HG03280 (cell line): ENCODE results near the gene NECTIN1.

Experiments
- ATAC-seq: cut with Tn5 transposase; IDR thresholded peaks from one replicate; pipeline ENCODE4 v1.9.1; 2021; ENCODE audit warnings: mild to moderate bottlenecking, moderate library complexity; ENCODE audit not compliant: unreplicated experiment

NECTIN1 gene

GRCh38 chr11:119696378-119697222 lies 32.4 kb downstream of the NECTIN1 start:
- ATAC-seq = no peak

DNA sequence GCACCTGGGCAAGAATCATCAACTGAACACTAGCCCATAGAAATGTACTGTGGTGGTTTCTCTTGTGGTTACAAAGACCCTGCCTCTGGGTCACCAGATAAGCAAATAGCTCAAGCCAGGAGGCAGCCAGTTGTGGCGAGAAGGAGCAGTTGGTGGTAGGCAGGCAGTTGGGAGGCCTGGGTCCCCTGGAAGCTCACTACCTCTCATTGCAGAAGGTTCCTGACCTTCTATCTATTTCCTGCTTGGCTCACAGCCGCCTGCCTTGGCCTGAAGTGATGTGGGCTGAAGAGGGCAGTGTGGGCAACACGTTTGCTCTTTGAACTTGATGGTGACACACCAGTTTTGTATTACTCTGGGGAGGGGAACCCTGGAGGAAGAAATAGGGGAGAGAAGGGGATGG lies 34.7 kb downstream of the NECTIN1 start:
- ATAC-seq = no peak

GRCh38 chr11:119693253-119693815 lies 35.7 kb downstream of the NECTIN1 start:
- ATAC-seq = no peak

DNA sequence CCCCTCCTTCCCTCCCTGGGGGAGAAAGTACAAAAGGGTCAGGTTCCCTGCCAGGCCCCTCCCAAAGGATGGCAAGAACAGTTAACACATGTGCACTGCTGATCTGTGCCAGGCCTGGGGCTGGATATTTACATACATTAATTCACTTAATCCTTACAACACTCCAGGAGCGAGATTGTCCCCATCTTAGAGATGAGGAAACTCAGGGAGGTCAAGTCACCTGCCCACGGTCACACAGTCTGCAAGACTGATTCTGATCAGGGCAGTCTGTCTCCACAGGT lies 36.5 kb downstream of the NECTIN1 start:
- ATAC-seq = no peak

GRCh38 chr11:119691701-119692539 lies 37.1 kb downstream of the NECTIN1 start:
- ATAC-seq = no peak

- no peak for ATAC-seq
Measured at GRCh38 chr11:119691020-119691666, 37.9 kb downstream of the NECTIN1 start.

DNA sequence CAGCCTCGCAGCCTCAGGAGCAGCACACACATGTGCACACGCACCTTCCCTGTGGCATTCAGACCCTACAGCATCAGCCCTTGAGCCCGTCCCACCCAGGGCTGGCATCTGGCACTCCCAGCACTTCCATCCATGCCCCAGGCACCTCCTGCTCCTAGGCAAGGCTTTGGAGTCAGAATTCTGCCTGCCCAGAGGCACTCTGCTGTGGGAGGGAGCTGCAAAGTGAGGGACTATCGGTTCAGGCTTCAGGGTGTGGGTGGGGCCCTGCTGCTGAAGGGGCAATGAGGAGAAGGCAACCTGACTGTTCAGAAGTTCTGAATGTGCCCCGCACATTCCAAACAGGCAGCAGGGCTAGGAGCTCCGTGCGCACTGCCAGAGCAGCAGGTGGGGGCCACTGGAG lies 39.7 kb downstream of the NECTIN1 start:
- ATAC-seq = no peak

DNA sequence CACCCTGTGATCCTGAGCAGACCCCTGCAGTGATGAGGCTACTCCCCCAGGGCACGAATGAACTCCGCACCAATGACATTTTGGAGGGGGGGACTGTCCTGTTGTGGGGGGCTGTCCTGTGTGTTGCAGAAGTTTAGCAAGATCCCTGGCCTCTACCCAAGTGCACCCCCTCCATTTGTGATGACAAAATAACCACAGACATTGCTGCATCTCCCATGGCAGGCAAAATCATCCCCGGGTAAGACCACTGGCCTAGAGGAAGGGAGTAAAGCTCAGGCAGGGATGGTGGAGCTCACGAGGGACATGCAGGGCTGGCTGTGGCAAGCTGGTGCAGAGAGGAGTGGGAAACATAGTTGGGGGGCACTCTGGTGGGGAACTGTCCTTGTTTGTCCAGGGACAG lies 40.6 kb downstream of the NECTIN1 start:
- ATAC-seq = no peak

DNA sequence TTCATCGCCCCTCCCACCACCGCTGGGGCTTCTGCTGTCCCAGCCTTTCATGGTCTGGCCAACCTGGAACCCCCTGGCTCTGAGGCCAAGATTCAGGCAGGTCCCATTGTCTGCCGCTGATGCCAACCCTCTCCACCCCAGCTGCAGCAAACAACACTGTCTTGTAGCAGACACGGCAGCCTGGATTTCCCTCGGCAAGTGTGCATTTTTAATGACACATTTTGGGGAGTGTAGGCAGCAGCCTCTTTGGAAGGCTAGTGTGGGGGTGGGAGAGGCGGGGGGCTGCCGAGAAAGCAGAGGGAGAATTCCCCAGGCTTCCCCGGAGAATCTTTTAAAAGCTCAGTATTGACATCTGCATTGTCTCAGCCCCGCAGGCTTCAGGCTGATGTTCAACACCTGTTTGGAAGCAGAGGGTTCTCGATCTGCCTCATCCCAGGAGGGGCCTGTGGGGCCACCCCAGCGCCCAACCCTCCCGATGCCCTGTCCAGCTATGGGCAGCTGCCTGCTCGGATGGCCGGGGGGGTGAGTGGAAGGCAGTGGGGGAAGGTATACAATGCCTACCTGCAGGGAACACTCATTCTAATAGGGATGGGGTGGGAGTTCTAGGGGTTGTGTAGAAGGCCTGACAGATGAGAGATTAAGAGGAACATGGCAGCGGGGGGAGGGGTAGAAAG lies 41.5 kb downstream of the NECTIN1 start:
- ATAC-seq = no peak

DNA sequence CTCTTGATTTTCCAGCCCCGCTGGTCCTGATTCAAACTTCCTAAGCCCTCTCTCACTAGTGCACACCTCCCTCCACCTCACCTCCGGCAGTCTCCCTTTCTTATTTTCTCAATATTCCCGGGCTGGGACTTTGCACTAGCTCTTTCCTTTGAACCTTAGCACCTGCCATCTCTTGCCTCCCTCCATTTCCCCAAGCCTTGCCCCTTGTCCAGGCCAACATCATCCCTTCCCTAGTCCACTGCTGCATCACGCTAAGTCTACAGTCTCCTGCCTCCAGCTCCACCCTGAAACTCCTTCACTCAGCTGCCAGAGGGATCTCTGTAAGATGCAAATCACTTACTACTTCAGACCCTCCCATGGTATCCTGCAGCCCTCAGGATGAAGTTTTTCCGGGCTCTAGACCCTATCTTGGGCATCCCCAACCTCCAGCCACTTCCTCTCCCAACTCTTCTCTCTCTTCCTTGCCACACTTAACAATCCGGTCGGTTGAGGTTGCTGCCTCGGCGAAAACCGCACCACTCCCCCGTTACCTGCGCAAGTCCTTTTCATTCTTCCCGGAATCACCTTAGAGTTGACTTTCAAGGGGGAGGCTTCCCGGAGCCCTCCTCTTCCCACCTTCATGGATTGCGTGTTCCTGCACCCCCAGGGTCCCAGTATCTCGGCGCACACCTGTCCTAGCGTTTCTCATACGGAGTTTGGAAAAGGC lies 42.7 kb downstream of the NECTIN1 start:
- ATAC-seq = no peak

DNA sequence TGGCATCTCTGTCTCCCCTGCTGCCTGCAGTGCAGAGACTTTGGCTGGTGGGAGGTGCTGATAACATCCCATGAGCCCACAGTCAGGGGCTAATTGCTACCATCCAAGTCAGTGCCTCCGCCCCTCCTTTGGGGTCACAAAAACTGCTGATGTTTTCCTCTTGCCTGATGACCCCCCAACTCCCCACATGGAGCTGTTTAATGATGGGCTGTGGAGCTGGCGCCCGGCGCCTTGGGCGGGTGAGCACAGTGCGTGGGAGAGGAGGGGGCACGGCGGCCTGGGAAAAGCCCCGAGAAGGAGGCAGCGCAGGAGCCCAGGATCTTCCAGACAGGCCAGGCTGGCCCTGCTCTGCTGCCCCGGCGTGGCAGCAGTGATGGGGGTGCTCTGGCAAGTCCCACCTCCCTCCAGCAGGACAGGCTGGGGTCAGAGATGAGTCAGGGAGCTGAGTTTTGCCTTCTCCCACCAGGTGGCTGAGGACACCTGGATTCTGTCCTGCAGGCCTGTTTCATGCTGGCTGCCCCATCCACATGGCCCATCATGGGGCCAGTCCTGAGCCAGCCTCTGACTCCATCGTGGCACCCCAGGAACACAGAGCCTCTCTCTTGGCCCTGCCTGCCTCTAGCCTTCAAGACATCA lies 43.8 kb downstream of the NECTIN1 start:
- no peak for ATAC-seq

GRCh38 chr11:119684361-119685110 lies 44.5 kb downstream of the NECTIN1 start:
- no peak for ATAC-seq

DNA sequence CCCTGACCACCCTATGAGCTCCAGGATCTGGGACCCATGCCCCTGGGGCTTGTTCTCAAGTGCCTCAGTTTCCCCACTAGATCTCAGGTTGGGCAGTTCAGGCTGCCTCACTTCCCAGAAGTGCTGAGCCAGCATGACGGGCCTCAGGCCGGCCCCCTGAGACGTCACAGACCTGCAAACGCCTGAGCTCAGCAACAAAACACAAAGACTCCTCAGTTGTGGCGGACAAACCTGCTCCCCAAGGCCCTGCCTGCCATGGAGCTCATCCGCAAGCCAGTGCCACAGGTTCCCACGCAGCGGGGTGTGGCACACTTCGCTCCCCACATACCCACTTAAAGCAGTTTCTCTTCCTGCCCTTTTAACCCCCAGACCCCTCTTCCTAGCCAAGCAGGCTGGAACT lies 45.2 kb downstream of the NECTIN1 start:
- no peak for ATAC-seq

- ATAC-seq = no peak
Measured at GRCh38 chr11:119681361-119681910, 47.6 kb downstream of the NECTIN1 start.

DNA sequence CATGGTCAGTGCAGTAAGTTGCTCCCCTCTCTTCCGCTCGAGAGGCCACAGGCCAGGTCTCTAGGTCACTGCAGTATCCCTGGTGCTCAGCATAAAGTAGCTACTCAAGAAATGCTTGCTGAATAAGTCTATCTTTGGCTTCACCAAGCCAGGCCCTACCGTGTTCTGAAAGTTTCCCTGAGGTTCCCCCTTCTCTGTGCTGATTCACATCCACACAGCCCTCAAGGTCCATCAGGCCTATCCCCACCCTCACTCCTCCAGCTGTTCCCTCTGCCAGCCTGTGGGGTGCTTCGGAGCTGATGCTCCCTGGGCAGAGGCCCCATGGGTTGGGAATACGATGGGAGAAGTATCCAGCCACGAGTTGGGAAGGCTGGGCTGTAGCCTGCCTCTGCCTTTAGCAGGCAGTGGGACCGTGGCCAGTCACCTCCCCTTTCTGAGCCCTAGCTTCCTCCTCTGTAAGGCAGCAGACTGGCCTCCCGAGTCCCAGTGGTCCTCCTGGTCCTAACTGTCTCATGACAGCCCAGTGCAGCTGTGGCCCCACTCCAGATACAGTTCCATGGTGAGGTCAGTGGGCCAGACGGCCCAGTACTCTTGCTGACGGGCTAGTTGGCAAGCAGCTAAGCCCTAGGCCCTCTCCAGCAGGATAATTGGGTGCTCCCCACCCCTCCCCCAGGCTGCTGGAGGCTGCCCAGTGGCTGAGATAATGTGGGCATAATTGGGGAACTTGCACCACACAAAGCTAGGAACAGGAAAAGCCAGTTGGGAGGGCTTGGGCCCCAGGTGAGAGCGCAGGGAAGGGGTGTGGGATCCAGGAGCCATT lies 48.2 kb downstream of the NECTIN1 start:
- no peak for ATAC-seq

DNA sequence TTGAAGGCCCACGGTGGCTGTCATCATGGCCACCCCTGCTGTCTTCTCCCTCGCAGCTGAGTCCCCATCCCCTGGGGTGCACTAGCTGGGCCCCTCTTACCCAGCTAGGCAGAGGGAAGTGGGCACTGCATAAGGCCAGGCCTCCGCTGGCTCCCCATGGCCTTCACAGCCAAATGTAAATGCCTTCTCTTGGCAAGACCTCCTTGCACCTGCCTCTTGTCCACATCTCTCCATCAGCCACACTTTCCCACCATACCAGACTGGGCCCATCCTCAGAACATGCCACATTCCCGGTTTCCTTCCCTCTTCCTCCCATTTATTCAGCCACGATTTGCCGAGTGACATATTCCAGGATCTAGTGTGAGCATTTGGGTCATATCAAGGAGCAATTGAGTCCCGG lies 49.7 kb downstream of the NECTIN1 start:
- ATAC-seq = no peak

- ATAC-seq = no peak
Measured at GRCh38 chr11:119678351-119678750, 50.6 kb downstream of the NECTIN1 start.

GRCh38 chr11:119677840-119678239 lies 51.2 kb downstream of the NECTIN1 start:
- no peak for ATAC-seq
